CD4-positive, alpha-beta T cell treated with Interleukin-2 at 100 ng/mL for 4 hours (primary cell): ENCODE data around the gene PNPO.

ENCODE experiments used
- DNase-seq: peaks from one replicate; pipeline ENCODE4 v3.0.0-alpha.2; 2020; ENCODE audit warnings: low spot score

Gene PNPO

DNA sequence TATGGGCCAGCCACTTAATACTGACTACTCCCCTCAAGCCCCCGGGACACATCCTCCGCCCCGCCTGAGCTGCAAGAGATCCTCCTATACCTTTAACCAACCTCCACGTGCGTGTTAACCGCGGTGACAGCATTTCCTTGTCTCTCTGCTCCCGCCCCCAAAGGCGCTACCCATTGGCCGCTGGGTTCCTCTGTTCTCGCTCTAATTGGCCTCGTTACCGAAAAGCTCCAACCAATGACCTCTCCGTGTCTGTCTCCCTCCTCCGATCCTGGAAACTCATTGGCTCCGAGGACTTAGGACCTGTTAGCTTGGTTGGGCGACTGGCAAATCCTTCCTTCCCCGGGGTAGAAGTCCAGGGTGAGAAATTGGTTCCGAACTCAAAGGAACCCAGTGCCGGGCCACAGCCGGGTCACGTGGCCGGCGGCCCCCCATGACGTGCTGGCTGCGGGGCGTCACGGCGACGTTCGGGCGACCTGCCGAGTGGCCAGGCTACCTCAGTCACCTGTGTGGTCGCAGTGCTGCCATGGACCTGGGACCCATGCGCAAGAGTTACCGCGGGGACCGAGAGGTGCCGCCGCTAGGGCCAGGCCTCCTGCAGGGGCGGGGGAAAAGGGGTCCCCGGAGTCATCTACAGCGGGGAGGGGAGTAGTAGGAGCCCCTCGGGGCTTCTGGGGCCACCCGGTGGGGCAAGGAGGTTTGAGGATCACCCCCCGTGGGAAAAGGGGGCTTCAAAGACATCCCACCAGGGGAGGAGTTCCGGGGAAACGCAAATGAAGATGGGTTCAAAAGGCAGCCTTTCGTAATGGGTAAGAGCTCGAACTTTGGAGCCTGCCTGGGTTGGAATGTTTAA lies at the start of gene PNPO:
TSS of gene PNPO (plus strand) at position 326 of the 850 bp plus-strand sequence. CDS start at position 431, 105 bp downstream.
- peak; percentile 96 for DNase-seq

DNA sequence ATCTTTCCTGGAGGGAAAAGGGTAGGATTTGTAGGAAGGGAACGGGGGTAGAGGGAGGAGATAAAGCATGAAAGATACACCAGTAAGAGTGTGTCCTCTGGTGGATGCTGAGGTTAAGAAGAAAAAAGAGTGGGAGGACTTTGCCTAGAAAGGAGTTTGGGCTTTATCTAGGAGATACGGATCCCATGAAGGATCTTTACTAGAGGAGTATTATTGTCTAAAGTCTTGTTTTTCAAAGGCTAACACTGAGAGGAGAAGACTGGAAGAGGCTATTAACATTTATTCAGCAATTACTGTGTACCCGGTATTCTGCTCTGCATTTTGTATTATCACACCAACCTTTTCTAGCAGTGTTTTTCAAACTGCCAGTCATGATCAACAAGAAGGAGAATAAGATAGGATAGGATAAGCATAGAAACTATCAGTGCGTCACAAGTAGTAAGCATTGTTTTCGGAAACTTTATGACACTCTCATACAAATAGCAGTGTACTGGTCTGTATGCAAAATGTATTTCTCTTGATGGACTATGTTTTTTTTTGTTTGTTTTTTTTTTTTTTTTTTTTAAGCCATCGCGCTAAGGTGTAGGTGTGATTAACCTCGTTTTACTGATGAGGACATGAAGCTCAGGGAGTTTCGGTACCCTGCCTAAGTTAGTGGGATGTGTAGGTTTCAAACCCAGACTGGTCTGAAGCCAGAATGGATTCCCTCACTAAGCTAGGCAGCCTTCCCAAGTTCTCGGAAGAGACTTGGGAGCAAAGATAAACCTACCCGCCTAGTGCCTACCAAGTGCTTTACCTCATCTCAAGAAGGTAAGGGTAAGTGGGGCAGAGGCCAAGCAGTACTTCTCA lies 46.6 kb upstream of the PNPO start:
- DNase-seq, result no peak

DNA sequence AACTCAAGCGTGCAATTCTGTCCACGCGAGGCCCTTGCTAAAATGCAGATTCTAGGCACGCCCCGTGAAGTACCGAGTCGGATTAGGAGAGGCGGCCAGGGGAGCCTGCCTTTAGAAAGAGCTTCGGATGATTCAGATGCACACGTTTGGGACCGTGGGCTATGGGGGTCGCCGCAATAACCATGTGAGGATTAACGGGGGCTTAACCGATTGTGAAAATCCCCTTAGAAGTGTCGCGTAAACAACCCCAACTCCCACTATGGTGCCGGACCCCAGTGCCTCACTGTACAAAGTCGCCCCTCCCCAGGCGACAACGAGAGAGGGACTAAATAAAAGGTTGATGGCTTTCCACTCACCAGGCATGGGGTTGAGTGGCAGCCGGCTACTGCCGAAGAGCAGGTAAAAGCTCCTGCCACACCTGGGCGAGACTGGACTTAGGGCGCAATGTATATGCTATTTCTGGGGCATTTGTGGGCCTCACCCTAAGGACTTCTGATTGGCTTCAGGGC lies 46.0 kb upstream of the PNPO start:
- peak; percentile 29 for DNase-seq

DNA sequence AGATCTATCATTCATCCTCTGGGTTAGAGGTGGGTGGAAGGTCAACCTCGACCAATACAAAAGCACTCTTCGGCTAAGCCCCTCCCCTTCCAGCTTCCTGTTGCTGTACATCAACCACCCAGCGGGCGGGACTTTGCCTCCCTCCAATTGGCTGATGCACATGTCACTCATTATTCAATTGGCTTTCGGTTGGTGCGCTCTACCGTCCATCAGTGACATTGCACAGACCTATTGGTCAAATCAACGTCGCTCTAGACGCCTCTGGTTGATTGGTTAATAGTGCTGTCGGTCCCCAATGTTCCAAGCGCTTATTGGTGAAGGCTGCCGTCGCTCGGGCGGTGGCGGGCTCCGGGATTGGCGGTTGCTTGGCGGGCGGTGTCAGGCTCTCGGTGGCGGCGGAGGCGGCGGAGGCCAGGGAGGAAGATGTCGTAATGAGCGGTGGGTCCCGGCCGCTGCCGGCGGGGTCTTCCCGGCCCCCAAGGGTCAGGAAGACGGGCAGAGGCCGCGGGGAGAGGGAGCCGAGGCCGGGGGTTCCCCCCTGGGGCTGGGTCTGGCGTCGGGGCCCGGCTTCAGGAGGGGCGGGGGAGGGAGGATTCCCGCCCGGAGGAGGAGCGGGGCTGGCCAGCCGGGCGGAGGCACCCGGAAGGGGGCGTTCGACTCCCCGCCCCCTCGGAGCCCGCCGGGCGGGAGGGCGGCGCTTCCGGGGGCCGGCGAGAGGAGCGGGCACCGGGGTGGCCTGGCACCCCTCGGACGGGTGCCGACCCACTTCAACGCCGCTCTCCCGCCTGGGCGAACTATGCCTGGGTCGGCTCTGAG lies 45.3 kb upstream of the PNPO start, which contains the start of gene SP2:
TSS of gene SP2 (plus strand) at position 381 of the 816 bp plus-strand sequence. CDS start at position 432, 51 bp downstream.
- DNase-seq, result peak; percentile 100

GRCh38 chr17:47896672-47897490 lies 44.5 kb upstream of the PNPO start:
- no peak for DNase-seq

GRCh38 chr17:47897561-47897960 lies 43.8 kb upstream of the PNPO start:
- no peak for DNase-seq

DNA sequence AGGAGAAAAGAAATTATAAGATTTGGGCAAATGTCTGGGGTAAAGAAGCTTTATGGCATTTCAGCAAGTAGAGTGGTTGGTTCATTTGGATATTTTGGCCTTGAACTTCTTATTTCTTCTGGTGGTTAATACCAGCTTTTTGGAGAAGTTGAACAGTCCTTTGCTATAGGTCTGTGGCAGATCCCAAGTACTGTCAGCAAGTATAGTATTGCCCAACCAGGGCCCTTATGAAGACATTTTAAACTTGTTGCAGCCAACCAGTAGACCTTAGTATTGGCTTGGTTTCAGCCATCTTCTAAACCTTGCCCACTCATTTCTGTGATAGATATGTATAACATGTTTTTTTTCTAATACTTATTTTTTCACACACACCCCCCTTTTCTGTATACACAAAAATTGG lies 43.1 kb upstream of the PNPO start:
- no peak for DNase-seq

- DNase-seq, result no peak
These were observed 41.7 kb upstream of the PNPO start for GRCh38 chr17:47899643-47900042.

GRCh38 chr17:47901423-47901822 lies 39.9 kb upstream of the PNPO start:
- no peak for DNase-seq

- no peak for DNase-seq
These were observed 39.2 kb upstream of the PNPO start for GRCh38 chr17:47902039-47902744.

GRCh38 chr17:47905221-47905733 lies 36.1 kb upstream of the PNPO start:
- no peak for DNase-seq

DNA sequence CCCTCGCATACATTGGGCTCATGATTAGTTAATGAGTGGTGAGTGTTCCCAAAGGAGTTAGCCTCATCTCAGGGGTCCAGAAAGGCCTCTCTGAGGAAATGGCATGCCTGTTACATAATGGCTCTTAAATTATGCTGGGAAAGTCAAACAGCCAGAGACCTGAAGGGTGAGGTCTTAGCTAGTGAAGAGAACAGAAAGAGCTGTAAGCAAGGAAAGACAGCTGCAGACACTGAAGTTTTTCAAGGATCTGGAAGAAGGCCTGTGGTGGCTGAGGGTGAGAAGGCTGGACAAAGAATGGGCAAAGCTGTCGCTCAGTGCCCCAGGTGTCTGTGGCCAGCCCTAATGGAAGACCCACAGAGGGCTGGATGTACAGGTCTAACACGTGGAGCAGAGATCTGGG lies 34.9 kb upstream of the PNPO start:
- no peak for DNase-seq

DNA sequence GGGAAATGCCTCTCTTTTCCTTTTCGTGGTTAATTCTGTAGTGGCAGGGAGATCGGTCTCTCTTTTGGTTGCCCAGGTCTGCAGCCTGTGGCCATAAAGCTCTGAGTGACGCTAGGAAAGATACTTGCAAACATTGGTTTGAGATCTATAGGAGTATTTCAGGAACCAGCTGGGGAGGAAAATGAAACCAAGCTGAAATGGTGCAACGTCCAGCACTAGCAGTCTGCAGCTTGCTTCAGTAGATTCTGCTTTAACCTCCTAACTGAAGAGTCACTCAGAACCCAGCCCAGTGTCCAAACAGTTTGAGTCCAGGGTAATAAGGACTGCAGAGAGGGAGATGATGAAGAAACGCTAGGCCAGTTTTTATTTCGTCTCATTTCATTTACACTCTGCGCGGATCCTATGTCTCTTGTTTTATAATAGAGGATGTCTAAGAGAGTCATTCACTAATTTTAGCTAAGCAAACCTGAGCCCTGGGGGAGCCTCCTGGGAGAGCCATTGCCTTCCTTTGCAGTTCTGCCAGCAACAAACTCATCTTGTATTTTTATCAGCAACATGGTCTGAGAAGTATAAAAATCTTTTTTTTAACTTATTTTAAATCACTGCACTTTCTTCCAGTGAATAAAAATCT lies 33.3 kb upstream of the PNPO start:
- DNase-seq, result no peak

GRCh38 chr17:47913050-47913449 lies 28.3 kb upstream of the PNPO start:
- no peak for DNase-seq

DNA sequence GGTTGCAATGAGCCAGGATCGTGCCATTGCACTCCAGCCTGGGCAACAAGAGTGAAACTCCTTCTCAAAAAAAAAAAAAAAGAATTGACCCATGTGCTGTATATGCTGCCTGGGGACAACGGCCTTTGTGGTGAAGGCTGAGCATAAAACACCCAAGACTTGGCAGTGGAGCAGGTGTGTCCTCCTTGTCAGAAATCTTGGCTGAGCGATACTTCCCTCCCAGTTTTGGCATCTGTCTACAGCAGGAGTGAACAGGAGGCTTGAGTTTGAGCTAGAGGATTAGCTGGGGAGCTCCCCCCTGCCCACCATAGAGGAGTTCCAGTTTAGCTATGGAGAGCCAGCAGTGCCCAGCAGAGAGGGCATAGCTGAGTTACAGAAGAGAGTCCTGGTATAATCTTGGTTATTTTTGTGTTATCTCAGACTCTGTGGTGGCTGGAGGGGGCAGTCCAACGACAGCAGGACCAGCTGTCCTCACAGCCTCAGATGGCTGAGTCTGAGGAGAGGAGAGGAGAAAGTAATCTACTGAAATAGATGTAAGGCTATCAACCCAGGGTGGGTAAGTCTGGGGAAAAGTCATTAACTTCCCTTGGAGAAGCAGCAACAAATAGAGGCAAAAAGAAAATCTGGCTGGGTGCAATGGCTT lies 26.9 kb upstream of the PNPO start:
- DNase-seq, result no peak

DNA sequence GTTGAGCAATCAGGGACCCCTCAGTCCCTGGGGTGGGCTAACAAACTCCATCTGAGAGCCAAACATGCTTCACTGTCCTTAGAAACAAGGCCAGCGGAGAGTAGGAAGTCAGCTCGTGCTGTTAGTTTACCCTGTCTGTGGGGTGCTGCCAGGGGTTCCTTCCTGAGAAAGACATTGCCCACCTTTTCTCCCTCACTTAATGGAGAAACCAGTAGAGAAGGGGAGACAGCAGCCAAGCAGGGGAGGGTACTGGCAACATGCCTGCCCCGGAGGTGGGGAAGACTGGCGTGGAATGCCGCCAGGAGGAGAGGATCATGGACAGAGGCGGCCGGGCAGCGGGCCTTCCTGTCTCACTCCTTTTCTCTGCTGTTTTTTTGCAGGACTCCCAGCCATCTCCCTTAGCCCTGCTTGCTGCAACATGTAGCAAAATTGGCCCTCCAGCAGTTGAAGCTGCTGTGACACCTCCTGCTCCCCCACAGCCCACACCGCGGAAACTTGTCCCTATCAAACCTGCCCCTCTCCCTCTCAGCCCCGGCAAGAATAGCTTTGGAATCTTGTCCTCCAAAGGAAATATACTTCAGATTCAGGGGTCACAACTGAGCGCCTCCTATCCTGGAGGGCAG lies 25.5 kb upstream of the PNPO start:
- DNase-seq, result no peak

- DNase-seq, result no peak
These were observed 24.7 kb upstream of the PNPO start for GRCh38 chr17:47916489-47917208.

DNA sequence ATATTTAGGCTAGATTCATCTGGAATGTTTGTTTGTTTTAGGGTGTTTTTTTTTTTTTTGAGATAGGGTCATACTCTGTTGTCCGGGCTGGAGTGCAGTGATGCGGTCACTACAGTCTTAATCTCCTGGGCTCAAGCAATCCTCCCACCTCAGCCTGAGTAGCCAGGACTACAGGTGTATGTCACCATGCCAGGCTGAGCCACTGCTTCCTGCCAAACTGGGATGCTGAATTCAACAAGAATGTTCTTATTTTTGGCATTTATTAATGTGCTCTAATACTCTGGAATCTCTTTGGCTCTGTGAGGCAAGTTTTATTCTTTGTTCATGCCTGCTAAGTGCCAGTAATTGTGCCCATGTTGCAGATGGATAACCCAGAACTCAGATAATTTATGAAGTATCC lies 23.8 kb upstream of the PNPO start:
- no peak for DNase-seq
